GM19455 (cell line): ENCODE results near the gene GLOD4.
"Not testable (repeated sequence)": the region's sequence is repeated elsewhere in the genome, so short reads cannot be mapped to it uniquely, and the experiment has no call there.

Experiments
- ATAC-seq: cut with Tn5 transposase; IDR thresholded peaks from one replicate; pipeline ENCODE4 v1.9.1; 2021; ENCODE audit not compliant: unreplicated experiment

GLOD4 gene

DNA sequence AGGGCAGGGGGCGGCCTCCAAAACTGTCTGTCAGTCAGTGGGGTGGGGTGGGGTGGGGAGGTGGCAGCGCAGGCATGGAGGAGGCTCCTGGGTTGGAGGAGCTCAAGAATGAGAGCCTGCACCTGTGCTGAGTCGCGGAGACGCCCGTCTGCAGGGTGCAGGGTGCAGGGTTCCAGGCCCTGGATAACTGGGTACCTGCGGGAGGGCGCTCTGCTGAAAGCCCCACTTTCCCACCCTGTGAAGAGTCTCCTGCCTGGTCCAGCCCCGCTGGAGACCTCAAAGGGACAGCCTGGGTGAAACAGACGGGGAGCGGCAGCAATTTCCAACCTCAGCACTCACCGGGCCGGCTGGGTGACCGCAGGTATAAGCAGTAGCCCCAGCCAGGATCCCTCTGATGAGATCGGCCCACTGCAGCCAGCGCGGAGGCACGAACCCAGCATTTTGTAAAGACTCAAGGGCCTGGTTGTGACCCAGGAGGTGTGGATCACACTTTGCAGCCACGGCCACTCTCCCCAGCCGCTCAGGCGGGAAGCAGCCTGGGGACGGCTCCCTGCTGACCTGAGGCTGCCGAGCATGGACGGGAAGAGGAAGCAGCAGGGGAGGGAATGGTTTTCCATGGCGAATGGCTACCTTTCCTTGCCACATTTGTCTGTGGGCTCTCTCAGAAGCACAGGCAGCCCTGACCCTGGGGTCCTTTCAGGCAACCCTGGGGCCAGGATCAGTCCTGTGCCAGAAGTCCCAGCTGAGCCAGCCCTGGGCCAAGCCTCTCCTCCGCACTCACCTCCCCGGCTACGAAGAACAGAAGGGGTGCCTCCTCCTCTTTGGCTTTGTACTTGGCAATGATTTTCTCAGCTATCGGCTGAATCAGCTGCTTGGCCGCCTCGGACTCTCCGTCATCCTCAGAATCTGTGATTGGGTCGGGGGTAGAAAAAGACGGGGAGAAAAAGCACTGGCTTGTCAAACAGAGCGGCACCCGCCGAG, 21.1 kb upstream of the GLOD4 start:
- ATAC-seq = no peak

DNA sequence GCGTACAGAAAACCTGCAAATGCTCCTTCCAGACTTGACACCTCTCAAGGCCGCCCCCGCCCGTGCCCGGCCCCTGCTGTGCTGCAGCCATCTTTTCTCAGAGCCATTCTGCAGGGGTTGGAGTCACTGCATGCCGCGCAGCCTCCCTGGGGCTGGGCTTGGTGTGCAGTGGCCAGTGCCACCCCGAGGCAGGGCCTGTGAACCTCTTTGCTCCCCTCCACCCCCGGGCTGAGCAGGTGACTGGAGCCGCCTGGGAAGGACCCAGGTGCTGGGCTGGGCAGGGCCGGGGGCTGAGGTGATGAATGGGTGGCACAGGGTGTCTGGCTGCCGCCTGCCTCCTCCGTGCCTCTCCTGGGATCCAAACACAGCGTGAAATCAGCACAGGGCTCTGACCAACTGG, 20.4 kb upstream of the GLOD4 start:
- no peak for ATAC-seq

DNA sequence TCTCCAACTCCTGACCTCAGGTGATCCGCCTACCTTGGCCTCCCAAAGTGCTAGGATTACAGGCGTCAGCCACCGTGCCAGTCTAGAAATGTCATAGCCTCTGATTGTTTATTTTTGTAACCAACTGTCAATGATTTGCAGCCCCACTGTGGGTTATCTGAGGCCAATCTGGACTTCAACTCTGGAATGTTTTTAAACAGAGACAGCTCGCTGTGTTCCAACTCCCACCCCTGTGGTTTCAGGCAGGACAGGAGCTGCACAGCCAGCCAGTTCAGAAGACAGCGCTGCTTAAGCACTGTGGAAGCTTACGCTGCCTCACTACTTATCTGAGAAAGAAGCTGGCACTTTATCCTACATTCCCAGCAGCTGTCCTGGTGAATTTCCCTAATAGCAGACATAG, 19.6 kb upstream of the GLOD4 start:
- ATAC-seq = no peak

DNA sequence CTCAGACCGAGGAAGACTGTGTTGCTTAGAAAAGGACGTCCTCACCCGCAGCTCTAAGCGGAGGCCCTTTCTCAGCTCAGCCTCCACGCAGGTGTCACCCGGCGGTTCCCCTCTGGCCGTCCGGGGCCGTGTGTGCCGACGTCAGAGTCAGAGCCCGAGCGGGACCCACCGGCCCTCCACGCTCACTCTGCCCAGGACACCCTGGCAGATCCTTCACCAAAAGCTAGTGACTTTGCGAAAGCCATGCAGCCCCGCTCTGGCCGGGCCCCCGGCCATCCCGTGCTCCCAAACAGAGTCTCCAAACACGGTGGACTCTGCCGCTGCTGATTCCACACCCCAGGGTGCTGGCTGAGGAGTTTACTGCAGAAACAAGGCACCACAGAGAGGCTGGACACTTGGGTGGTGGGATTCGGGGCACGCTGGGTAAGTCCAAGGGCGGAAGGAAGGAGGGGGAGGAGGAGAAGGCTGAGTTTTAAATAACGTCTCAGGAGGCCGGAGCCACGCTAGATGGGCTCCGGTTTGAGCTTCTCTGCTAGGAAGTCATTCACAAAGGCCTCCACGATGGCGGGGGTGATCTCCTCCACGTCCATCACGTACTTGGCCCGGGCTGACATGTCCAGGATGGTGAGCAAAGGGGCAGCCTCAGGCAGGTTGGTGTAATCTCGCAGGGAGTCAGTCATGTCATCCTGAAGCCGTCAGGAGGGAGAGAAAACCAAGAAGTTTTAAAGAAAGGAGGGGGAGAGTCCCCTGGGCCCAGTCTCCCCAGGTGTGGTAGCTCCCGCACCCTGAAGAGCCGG, 18.6 kb upstream of the GLOD4 start:
- ATAC-seq = no peak

DNA sequence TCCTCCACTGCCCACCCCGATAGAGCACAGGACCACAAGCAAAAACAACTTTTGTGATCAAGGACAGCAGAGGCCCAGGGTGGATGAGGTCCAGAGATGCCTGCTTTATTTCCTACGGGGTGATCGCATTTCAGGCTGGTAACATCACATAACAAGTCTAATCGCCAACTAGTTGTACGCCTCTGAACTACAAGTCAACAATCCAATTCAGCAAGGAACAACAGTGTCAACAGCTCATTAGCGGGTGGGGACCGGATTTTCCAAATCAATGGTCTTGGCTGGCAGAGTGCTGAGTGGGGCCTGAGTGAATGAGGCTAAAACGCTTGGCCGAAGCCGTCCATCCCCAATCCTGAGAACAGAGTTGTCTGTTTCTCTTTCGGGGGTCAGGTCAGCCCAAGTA, 17.2 kb upstream of the GLOD4 start:
- ATAC-seq = no peak

DNA sequence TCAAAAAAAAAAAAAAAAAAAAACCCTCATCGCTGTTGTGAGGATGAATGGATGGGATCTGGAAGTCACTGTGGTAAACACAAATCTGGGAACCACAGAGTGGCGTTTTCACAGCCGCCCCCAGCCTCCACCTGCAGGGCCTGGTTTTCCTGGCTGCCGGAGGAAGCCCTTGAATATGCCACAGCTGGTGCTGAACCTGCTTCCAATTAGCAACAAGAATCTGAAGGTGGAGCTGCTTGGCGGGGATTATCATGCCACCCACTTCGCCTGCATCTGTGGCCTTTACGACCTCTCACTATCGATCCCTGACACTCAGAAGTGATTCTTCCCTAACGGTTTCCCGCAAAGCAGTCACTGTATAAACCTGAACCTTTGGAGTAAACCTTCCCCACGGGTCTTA, 16.2 kb upstream of the GLOD4 start:
- ATAC-seq = no peak

DNA sequence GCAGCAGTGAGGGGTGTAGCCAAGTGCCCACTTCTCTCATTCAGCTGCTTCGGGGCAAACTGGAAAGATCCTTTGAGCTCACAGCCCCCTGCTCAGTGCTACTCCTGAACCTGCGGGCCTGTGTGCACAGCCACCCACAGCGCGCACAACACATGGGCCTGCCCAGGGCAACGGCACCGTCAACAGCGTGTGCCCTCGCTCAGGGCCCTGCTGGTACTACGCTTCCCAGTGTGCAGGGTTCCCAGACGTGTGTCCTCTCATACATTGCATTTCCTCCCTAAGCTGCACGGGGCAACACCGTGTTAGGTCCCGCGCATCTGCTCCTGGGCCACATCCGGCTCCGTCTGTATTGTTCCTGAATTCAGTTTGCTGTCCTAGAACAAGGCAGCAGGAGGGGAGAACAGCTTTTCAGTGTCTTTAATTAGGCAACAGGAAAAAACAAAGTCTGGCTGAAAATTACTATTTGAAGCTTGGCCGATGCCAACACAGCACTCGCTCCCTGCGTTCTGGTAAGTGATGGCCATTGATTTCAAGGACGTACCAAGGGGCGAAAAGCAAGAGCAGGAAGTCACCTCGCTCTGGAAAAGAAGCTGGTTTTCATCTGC, 15.3 kb upstream of the GLOD4 start:
- ATAC-seq = no peak

DNA sequence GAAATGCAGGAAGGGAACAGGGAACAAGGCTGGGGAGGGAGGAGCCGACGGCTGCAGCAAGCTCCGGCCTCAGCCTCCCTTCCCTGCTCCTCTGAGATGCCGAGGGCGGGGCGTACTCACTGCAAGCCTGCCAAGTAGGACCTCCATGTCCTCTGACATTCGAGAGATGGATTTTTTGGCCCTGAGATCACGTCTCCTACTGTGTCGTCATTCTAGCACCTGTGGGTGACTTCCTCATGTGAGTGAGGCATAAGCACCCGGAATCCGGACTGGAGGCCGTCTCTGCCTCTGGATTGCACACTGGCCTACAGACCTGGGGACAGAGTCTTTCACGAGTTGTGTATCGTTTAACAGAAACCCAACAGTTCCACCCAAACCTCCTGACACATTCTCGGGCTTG, 14.5 kb upstream of the GLOD4 start:
- ATAC-seq = no peak

DNA sequence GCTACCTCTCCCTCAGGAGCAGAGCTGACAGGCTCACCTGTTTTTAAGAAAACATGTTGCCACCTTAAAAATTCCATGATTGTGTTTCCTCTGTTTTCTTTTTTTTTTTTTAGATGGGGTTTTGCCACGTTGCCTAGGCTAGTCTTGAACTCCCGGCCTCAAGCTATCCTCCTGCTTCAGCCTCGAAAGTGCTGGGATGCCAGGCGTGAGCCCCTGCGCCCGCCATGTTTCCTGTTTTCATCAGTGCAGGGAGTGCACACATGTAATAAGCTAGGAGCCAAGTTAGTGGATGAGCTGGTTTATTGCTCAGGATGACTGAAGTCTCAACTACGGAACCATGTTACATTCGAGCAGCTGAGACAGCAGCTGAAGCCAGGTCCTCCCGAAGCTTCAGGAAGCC, 13.6 kb upstream of the GLOD4 start:
- no peak for ATAC-seq

DNA sequence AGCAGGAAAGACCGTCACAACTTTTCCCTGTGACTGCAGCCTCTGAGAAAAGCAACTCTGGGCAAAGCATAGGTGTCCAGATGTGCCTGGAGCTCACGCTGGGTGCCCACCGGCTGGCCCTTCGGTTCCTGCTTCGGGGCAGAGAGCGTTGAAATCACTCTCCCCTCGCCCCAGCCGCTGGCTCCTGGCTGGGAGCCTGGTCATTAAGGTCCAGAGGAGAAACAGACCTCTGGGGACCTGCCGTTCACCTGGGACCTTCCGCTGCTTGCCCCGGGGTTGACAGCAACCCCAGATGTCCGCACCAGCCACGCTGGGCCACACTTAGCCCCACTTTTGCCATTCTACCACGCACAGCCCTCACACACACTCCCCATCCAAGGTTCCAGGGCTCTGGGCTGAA, 13.2 kb upstream of the GLOD4 start:
- no peak for ATAC-seq

DNA sequence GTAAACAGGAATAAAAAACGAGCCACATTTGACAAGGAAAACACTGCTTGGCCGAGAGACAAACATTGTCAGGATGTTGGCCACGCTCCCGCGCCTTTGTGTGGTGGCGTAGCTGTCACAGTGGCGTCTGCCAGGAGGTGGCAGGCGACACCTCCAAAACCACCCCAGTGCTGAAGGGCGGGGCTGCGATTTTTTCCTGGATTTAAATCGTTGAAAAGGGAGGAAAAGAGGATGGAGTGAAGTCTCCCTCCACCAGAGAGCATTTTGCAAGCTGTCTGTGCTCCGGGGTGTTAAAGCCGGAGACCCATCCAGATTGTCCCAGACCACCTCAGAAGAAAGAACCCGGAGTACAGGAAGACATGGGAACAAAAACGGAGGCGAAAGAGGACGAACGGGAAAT, 12.8 kb upstream of the GLOD4 start:
- ATAC-seq = no peak

DNA sequence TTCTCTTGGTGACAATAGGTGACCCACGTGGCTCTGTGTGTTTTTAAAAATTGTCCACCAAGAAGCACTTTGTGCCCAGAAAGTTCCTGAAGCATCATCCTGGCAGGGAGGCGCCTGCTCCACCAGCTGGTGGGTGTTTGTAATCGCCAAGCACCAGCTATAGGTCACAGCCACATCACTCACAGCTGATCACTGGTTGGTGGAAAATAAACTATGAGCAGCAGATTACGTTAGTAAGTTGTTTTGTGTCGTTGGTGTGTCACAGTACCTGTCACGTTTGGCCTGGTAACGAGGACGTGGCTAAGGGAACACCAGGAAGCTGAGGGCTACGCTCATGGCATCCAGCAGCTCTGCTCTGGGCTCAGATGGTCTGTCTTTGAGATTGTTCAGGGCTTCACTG, 10.2 kb upstream of the GLOD4 start:
- ATAC-seq = no peak

DNA sequence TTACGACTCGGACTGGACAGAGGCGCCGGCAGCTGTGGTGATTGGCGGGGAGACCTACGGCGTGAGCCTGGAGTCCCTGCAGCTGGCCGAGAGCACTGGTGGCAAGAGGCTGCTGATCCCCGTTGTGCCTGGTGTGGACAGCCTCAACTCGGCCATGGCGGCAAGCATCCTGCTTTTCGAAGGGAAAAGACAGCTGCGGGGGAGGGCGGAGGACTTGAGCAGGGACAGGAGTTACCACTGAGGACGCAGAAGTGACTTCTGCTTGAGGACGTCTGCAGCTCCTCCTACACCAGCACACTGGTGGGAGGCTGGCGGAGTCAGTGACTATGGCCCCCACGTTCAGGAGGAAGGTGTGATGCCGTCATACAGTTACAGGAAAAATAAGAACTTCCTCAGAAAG, 9.7 kb upstream of the GLOD4 start:
- no peak for ATAC-seq

DNA sequence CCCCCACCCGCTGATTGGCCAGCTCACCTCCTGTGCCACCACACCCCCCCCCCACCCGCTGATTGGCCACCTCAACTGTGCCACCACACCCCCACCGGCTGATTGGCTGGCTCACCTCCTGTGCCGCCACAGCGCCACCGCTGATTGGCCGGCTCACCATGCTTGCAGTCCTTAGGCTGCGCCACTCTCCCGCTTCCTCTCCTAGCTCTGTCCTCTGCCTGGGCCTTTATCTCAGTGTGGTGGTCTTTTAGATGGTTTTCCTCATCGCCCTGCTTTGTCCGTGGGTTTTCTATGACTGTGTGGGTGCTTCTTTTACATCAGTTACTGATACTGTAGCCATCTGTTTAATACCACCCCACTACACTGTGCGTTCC, 8.8 kb upstream of the GLOD4 start:
- ATAC-seq = not testable (repeated sequence)

DNA sequence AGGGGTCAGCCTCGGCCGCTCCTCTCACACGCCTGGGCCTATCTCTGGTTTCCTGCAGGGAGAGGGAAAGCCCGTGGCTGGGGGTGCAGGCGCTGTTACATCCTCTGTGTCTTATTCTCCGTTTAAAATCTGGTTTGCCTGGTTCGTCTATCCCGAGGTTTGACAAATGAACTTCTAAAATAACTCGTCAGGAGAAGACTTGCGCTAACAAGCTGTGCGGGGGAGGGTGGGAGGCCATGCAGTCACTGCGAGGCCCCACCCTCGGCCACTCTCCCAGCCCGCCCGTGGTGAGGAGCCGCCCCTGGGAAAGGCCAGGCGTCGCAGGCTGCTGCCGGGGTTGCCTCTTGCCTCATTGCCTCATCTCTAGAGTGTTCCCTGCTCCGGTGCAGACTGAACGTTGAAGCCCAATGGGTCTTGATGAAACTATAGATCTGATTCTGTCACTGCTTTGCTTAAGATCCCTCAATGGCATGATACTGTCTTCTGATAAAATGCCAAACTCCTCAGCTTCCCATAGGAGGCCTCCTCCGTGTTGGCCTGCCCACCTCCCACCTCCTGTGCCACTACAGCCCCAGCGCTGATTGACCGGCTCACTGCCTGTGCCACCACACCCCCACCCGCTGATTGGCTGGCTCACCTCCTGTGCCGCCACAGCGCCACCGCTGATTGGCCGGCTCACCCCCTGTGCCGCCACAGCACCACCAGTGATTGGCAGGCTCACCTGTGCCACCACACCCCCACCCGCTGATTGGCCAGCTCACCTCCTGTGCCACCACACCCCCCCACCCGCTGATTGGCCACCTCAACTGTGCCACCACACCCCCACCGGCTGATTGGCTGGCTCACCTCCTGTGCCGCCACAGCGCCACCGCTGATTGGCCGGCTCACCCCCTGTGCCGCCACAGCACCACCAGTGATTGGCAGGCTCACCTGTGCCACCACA, 8.1 kb upstream of the GLOD4 start:
- not testable (repeated sequence) for ATAC-seq

DNA sequence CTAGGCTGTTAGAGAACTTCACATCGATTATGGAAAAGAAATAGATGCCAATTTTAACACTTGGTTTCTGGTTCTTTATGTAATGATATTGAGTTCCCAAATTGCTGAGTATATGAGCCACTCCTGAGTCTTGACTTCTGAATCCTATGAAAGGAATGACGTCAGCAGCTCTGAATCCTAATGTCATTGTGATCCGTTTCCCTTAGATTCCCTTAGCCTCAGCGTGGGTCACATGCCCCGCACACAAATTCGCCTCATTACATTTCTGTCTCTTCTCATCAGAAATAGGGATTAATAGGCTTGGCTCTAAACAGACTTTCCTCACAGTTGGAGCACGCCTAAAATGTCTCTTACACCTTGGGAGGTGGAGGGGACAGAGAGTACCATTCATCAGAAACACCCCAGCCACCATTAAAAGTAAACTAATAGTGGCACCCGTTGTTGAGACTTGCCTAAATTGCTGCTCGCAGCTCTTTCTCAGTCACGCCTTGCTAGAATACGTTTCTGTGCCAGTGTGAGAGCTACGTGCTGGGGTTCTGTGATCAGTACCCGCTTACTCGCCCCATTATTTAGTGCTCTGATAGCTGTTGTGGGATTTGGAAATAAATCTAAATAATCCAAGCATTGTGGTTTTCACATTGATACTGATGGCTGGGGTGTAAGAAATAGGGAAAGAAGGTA, 7.2 kb upstream of the GLOD4 start:
- no peak for ATAC-seq

DNA sequence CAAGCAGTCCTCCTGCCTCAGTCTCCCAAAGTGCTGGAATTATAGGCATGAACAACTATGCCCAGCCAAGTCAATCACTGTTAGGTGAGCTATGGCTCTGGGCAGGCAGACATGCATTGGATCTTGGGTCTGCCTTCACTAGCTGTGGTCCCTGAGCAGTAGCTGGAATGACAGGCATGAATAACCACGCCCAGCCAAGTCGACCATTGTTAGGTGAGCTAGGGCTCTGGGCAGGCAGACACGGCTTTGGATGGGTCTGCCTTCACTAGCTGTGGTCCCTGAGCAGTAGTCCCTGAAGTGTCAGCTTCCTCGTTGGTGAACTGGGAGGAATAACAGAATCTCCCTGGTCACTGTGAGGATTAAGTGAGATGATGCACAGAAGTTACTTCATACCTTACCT, 6.5 kb upstream of the GLOD4 start:
- no peak for ATAC-seq

DNA sequence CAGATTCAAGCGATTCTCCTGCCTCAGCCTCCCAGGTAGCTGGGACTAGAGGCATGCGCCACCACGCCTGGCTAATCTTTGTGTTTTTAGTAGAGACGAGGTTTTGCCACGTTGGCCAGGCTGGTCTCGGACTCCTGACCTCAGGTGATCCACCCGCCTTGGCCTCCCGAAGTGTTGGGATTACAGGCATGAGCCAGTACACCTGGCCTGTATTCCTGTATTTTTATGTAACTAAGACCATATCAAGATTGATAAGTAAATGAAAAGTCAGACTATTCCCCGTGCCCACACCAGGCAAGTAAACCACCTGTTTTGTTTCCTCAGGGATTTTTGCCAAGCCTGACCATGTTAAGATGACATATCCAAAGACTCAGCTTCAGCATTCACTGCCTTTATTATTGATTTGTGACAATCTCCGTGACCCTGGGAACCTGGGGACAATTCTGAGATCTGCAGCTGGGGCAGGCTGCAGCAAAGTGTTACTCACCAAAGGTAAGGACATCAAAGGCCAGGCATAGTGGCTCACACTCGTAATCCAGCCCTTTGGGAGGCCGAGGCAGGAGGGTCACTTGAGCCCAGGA, 5.7 kb upstream of the GLOD4 start:
- ATAC-seq = no peak

DNA sequence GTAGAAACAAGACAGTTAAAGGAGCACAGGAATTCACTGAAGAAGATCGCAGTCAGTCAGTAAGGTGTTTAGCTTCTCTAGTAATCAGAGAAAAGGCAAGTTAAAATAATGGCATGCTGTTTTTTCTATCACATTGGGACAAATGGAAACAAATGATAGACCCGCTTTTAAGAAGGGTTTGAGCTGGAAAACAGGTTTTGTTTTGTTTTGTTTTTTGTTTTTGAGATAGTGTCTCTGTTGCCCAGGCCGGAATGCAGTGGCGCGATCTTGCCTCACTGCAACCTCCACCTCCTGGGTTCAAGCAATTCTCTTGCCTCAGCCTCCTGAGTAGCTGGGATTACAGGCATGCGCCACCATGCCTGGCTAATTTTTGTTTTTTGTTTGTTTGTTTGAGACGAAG, 3.8 kb upstream of the GLOD4 start:
- not testable (repeated sequence) for ATAC-seq

DNA sequence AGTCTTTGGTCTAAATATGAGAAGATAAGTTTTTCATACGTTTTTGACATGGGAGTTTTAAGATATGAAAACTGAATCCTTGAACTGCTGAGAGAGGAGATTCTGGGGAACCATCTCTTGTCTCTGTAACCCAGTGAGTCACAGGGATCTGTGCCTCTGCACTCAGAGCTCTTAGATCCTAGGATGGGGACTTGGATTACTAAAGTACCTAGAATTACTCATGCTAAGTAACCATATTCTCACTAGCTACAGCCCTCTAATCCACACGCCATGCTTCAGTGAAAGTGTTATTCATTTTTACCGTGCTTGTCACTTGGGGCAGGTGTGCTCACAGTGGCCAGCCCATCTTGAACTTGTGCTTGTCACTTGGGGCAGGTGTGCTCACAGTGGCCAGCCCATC, 2.1 kb upstream of the GLOD4 start:
- ATAC-seq = no peak
